Thoracic aorta (tissue), 2 donors: ENCODE measurements around the gene ELMO3. TPM values are rescaled to one million over a fixed set of nuclear protein-coding genes. Genes with fewer than 3 reads are reported as not detected.
A peak's percentile ranks its signal among the peaks of the same experiment; 100 is the strongest.

Experiments used
- ATAC-seq: fragments of 150-250 bp; one replicate; pipeline ENCODE4 v1.8.0; 2017; ENCODE audit warnings: low read depth; ENCODE audit not compliant: insufficient number of reproducible peaks, low FRiP score
- DNase-seq: peaks from one replicate; pipeline ENCODE4 v3.0.0-alpha.2; 2020; ENCODE audit warnings: low spot score
- H3K27ac ChIP-seq, 2 donors: fragments of 200-600 bp; sonication (generic); 1 replicate in 1 of 2; 2 replicates in 1 of 2; pipeline ENCODE4 v1.5.1; 2016; ENCODE audit warnings: mild to moderate bottlenecking in 2 of 2, moderate library complexity in 2 of 2
- H3K27me3 ChIP-seq: fragments of 200-600 bp; sonication (generic); replicated peaks from 2 replicates; pipeline ENCODE4 v1.6.0; 2016; ENCODE audit warnings: mild to moderate bottlenecking; ENCODE audit not compliant: insufficient read depth
- H3K36me3 ChIP-seq: fragments of 200-600 bp; sonication (generic); one replicate; pipeline ENCODE4 v1.5.1; 2016
- H3K4me1 ChIP-seq, 2 donors: fragments of 200-600 bp; sonication (generic); 1 replicate in 1 of 2; 2 replicates in 1 of 2; pipeline versions ENCODE4 v1.5.1 to v1.6.0; 2016; ENCODE audit warnings: low read depth in 2 of 2, mild to moderate bottlenecking in 1 of 2; ENCODE audit not compliant: control insufficient read depth in 1 of 2
- H3K4me3 ChIP-seq: fragments of 200-600 bp; sonication (generic); 2 replicates; pipeline ENCODE4 v1.5.1; 2016; ENCODE audit warnings: mild to moderate bottlenecking
- H3K9me3 ChIP-seq: fragments of 200-600 bp; sonication (generic); 2 replicates; pipeline ENCODE4 v1.5.1; 2016
- CTCF ChIP-seq: fragments of 200-600 bp; sonication (generic); IDR thresholded peaks from one replicate; pipeline ENCODE4 v1.5.1; 2019; ENCODE audit warnings: antibody characterized with exemption
- total RNA-seq, 2 donors: library from RNA; depleted of rRNA; stranded (reverse); fragments of >200 nt; gene quantifications; one replicate each; pipeline versions ENCODE4 v1.1.0 to v1.2.3, GENCODE V29; 2016

Gene ELMO3
- total RNA-seq, 2 donors from 2014 or later: 1.4 TPM

GRCh38 chr16:67179421-67180080 lies 19.4 kb upstream of the ELMO3 start:
- Histone ChIP-seq H3K4me1 (peaks cover 18 to 40% of the 10 kb centered on the region in 2 donors), H3K36me3 (peaks cover 3% of the 10 kb centered on the region), H3K4me3 (no peak overlapping the region), H3K27ac (no peak overlapping the region), H3K9me3 (no peaks in the 10 kb centered on the region), H3K27me3 (no peaks in the 10 kb centered on the region)
- no peak for ATAC-seq
- DNase-seq: no peak
- TF ChIP-seq CTCF: no peak

- no peak for ATAC-seq
- Histone ChIP-seq H3K9me3 (no peaks in the 10 kb centered on the region), H3K27ac (no peak overlapping the region), H3K4me1 (peaks cover 18 to 40% of the 10 kb centered on the region in 2 donors), H3K36me3 (peaks cover 3% of the 10 kb centered on the region), H3K4me3 (no peak overlapping the region), H3K27me3 (no peaks in the 10 kb centered on the region)
- no peak for TF ChIP-seq CTCF
- no peak for DNase-seq
These were observed 18.8 kb upstream of the ELMO3 start for GRCh38 chr16:67180166-67180565.

- Histone ChIP-seq H3K27me3 (no peaks in the 10 kb centered on the region), H3K36me3 (no peaks in the 10 kb centered on the region), H3K9me3 (no peaks in the 10 kb centered on the region), H3K4me3 (no peak overlapping the region), H3K4me1 (peaks cover 19 to 47% of the 10 kb centered on the region in 2 donors), H3K27ac (no peak overlapping the region)
- no peak for ATAC-seq
- no peak for TF ChIP-seq CTCF
- no peak for DNase-seq
These were observed 17.6 kb upstream of the ELMO3 start for GRCh38 chr16:67181346-67181745.

GRCh38 chr16:67182288-67182687 lies 16.6 kb upstream of the ELMO3 start:
- ATAC-seq (no peak), DNase-seq (no peak)
- TF ChIP-seq CTCF: no peak
- Histone ChIP-seq H3K27ac (no peak overlapping the region), H3K27me3 (no peaks in the 10 kb centered on the region), H3K36me3 (no peaks in the 10 kb centered on the region), H3K4me3 (no peak overlapping the region), H3K4me1 (peaks cover 19 to 47% of the 10 kb centered on the region in 2 donors), H3K9me3 (no peaks in the 10 kb centered on the region)

DNA sequence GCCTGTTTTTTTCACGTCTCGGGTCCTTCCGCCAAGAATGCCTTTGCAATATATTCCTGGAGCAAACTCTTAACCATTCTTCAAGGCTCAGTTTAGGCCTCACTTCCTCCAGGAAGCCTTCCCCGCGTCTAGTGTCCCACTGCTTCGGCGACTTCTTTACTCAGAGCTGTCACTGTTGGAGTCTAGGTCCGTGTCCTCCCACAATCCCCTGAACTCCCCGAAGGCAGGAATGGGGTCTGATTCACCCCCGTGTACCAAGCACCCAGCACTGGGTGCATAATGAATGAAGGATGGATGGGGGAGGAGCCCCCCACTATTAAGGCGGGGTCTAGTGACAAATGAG lies 15.7 kb upstream of the ELMO3 start:
- ATAC-seq (no peak), DNase-seq (no peak)
- Histone ChIP-seq H3K36me3 (no peaks in the 10 kb centered on the region), H3K4me1 (peaks cover 16 to 39% of the 10 kb centered on the region in 2 donors), H3K9me3 (no peaks in the 10 kb centered on the region), H3K4me3 (peak overlapping the region; percentile 90), H3K27ac (peak overlapping the region; percentile 84 to 89), H3K27me3 (no peaks in the 10 kb centered on the region)
- no peak for TF ChIP-seq CTCF
